Osteoblast (primary cell): ENCODE data around the gene PTPRN2. TPM values are rescaled to one million over a fixed set of nuclear protein-coding genes. Genes with fewer than 3 reads are reported as not detected.

Source experiments
- DNase-seq: peaks from one replicate; pipeline ENCODE4 v3.0.0; 2011; ENCODE audit warnings: low spot score, mixed read lengths; ENCODE audit not compliant: insufficient read length; ENCODE audit errors: missing footprints
- H2AFZ ChIP-seq: 2 replicates; pipeline ENCODE4 v1.6.0; 2011; ENCODE audit warnings: mild to moderate bottlenecking, low read length
- H3K27ac ChIP-seq: 2 replicates; pipeline ENCODE4 v1.5.1; 2011; ENCODE audit warnings: mild to moderate bottlenecking, low read depth, low read length, moderate library complexity
- H3K27me3 ChIP-seq: 2 replicates; pipeline ENCODE4 v1.6.0; 2012; ENCODE audit warnings: mild to moderate bottlenecking, control low read depth, inconsistent platforms, low read length, moderate library complexity; ENCODE audit not compliant: insufficient read depth
- H3K36me3 ChIP-seq: 2 replicates; pipeline ENCODE4 v1.5.1; 2011; ENCODE audit warnings: mild to moderate bottlenecking, low read length, control low read depth, moderate library complexity; ENCODE audit not compliant: insufficient read depth
- H3K4me1 ChIP-seq: 2 replicates; pipeline ENCODE4 v1.5.1; 2011; ENCODE audit warnings: mild to moderate bottlenecking, low read length, control low read depth, moderate library complexity; ENCODE audit not compliant: insufficient read depth
- H3K4me2 ChIP-seq: 2 replicates; pipeline ENCODE4 v1.6.0; 2011; ENCODE audit warnings: mild to moderate bottlenecking, low read length; ENCODE audit not compliant: insufficient read depth
- H3K4me3 ChIP-seq: fragments of 200-600 bp; sonication (generic); 3 replicates; pipeline ENCODE4 v1.5.1; 2012; ENCODE audit warnings: mild to moderate bottlenecking, low read length, inconsistent platforms; ENCODE audit not compliant: insufficient read depth
- H3K79me2 ChIP-seq: 2 replicates; pipeline ENCODE4 v1.6.0; 2012; ENCODE audit warnings: mild to moderate bottlenecking, low read length, control low read depth, inconsistent platforms; ENCODE audit not compliant: insufficient read depth
- H3K9me3 ChIP-seq: 2 replicates; pipeline ENCODE4 v1.5.1; 2011; ENCODE audit warnings: low read depth, low read length, control low read depth
- H4K20me1 ChIP-seq: 2 replicates; pipeline ENCODE4 v1.6.0; 2012; ENCODE audit warnings: mild to moderate bottlenecking, low read length, control low read depth; ENCODE audit not compliant: insufficient read depth
- CTCF ChIP-seq: IDR thresholded peaks from 2 replicates; pipeline ENCODE4 v1.5.1; 2011; ENCODE audit warnings: mild to moderate bottlenecking, low read depth, low read length, moderate library complexity; ENCODE audit errors: extremely low read depth
- total RNA-seq: library from RNA; depleted of rRNA; stranded (reverse); fragments of >200 nt; gene quantifications from 2 replicates; pipeline ENCODE4 v1.2.3, GENCODE V29; 2012

The PTPRN2 gene
- total RNA-seq, 1 donor, result 0.36 TPM

- no peak for DNase-seq
- H3K4me3 ChIP-seq, result no peak overlapping the region
- no peak for TF ChIP-seq CTCF
- H3K9me3 ChIP-seq, result peaks cover 3% of the 10 kb centered on the region
- H3K27ac ChIP-seq, result no peak overlapping the region
- no peaks in the 10 kb centered on the region for H3K36me3 ChIP-seq
- H3K4me1 ChIP-seq, result no peaks in the 10 kb centered on the region
- H3K4me2 ChIP-seq, result no peak overlapping the region
- H4K20me1 ChIP-seq, result no peaks in the 10 kb centered on the region
- H3K79me2 ChIP-seq, result no peaks in the 10 kb centered on the region
- no peaks in the 10 kb centered on the region for H3K27me3 ChIP-seq
- no peak overlapping the region for H2AFZ ChIP-seq
These were observed 952.0 kb downstream of the PTPRN2 start for GRCh38 chr7:157635669-157636068.

GRCh38 chr7:157635148-157635500 lies 952.5 kb downstream of the PTPRN2 start:
- Histone ChIP-seq H3K27ac (no peak overlapping the region), H4K20me1 (no peaks in the 10 kb centered on the region), H2AFZ (no peak overlapping the region), H3K4me2 (no peak overlapping the region), H3K9me3 (peaks cover 3% of the 10 kb centered on the region), H3K36me3 (no peaks in the 10 kb centered on the region), H3K4me3 (no peak overlapping the region), H3K4me1 (no peaks in the 10 kb centered on the region), H3K27me3 (no peaks in the 10 kb centered on the region), H3K79me2 (no peaks in the 10 kb centered on the region)
- peak; percentile 4 for DNase-seq
- no peak for TF ChIP-seq CTCF

- no peaks in the 10 kb centered on the region for H3K27me3 ChIP-seq
- no peak overlapping the region for H3K27ac ChIP-seq
- no peak for TF ChIP-seq CTCF
- H3K4me2 ChIP-seq, result no peak overlapping the region
- H2AFZ ChIP-seq, result no peak overlapping the region
- no peaks in the 10 kb centered on the region for H3K36me3 ChIP-seq
- H4K20me1 ChIP-seq, result no peaks in the 10 kb centered on the region
- no peaks in the 10 kb centered on the region for H3K9me3 ChIP-seq
- no peaks in the 10 kb centered on the region for H3K79me2 ChIP-seq
- no peaks in the 10 kb centered on the region for H3K4me1 ChIP-seq
- peak; percentile 41 for DNase-seq
- no peak overlapping the region for H3K4me3 ChIP-seq
These were observed 953.0 kb downstream of the PTPRN2 start for GRCh38 chr7:157634401-157635147.

GRCh38 chr7:157633465-157634185 lies 954.0 kb downstream of the PTPRN2 start:
- H3K9me3 ChIP-seq, result no peaks in the 10 kb centered on the region
- no peak for TF ChIP-seq CTCF
- no peaks in the 10 kb centered on the region for H3K79me2 ChIP-seq
- no peak overlapping the region for H2AFZ ChIP-seq
- DNase-seq, result peak; percentile 27
- no peak overlapping the region for H3K4me3 ChIP-seq
- H4K20me1 ChIP-seq, result no peaks in the 10 kb centered on the region
- no peaks in the 10 kb centered on the region for H3K4me1 ChIP-seq
- H3K36me3 ChIP-seq, result no peaks in the 10 kb centered on the region
- no peak overlapping the region for H3K4me2 ChIP-seq
- no peaks in the 10 kb centered on the region for H3K27me3 ChIP-seq
- H3K27ac ChIP-seq, result no peak overlapping the region
